ENCODE data around the gene HOXB5. TPM values are rescaled to one million over a fixed set of nuclear protein-coding genes. Genes with fewer than 3 reads are reported as not detected.

Gene HOXB5
- total RNA-seq, 1 experiment from 2014 or later, result not detected

GRCh38 chr17:48565022-48565554 is 28.5 kb downstream of the HOXB5 start:
- H3K4me3 Mint-ChIP-seq, result peak overlapping the region in 1 of 2 experiments; percentile 63; a peak in 1 of 5 replicates
- peaks cover 99% of the 10 kb centered on the region for H3K27me3 ChIP-seq (ENCODE audit: insufficient read depth, low read length)
- peaks cover 2% of the 10 kb centered on the region; the same call in 1 of the 2 replicates for H3K4me1 ChIP-seq (ENCODE audit: insufficient read depth, low read length)
- peaks cover 2% of the 10 kb centered on the region for H4K20me1 ChIP-seq (ENCODE audit: control insufficient read depth, insufficient read depth, insufficient read length)
- H3K9me3 ChIP-seq (ENCODE audit: control insufficient read depth, low read depth, low read length), result no peaks in the 10 kb centered on the region
- H3K79me1 ChIP-seq (ENCODE audit: insufficient read depth, low read depth, low read length, poor library complexity, severe bottlenecking), result no peaks in the 10 kb centered on the region
- no peak for DNase-seq
- no peak overlapping the region for H2AK5ac ChIP-seq (ENCODE audit: insufficient read length, low read length)
- no peak overlapping the region for H3K27ac ChIP-seq (ENCODE audit: insufficient read length, low read depth, low read length)
- H3K4ac ChIP-seq (ENCODE audit: low read depth, low read length), result no peak overlapping the region
- peaks cover 39% of the 10 kb centered on the region for H3K27me3 Mint-ChIP-seq (ENCODE audit: low read depth)
- no peak overlapping the region for H4K8ac ChIP-seq (replicated peaks; ENCODE audit: insufficient read length, low read depth, low read length)
- H3K9me3 Mint-ChIP-seq, result peaks cover 0 to 10% of the 10 kb centered on the region in 2 experiments; a peak in 2 of 5 replicates
- H2BK120ac ChIP-seq (ENCODE audit: low read depth, low read length, poor library complexity, severe bottlenecking), result no peak overlapping the region
- no peak overlapping the region for H2BK5ac ChIP-seq (ENCODE audit: insufficient read length, low read length)
- H3T11ph ChIP-seq (ENCODE audit: low read length), result no peak overlapping the region
- no peak overlapping the region for H3K56ac ChIP-seq (ENCODE audit: insufficient read length, low read depth, low read length)
- no peaks in the 10 kb centered on the region for H3K23me2 ChIP-seq (ENCODE audit: insufficient read length, low read depth, low read length, poor library complexity, severe bottlenecking)
- no peak overlapping the region for H2BK15ac ChIP-seq (ENCODE audit: low read depth, low read length)
- H4K5ac ChIP-seq (ENCODE audit: insufficient read length, low read depth, low read length), result no peak overlapping the region
- no peak overlapping the region for H3K23ac ChIP-seq (ENCODE audit: insufficient read length, low read depth, low read length)
- no peak overlapping the region for H3K27ac Mint-ChIP-seq
- no peaks in the 10 kb centered on the region for H3K79me2 ChIP-seq (ENCODE audit: insufficient read depth, low read length)
- H3K14ac ChIP-seq (ENCODE audit: insufficient read depth, low read length), result no peak overlapping the region
- H3K9ac ChIP-seq (ENCODE audit: extremely low read depth, insufficient read length, low read length), result no peak overlapping the region
- H4K91ac ChIP-seq (ENCODE audit: insufficient read length, low read depth, low read length), result no peak overlapping the region
- no peak overlapping the region for H2BK20ac ChIP-seq (ENCODE audit: low read depth, low read length, poor library complexity, severe bottlenecking)
- peaks cover 3 to 12% of the 10 kb centered on the region in 2 experiments; a peak in 3 of 4 replicates for H3K4me1 Mint-ChIP-seq
- no peak overlapping the region for H3K18ac ChIP-seq (ENCODE audit: insufficient read length, low read depth, low read length)
- no peak overlapping the region for H2BK12ac ChIP-seq (ENCODE audit: insufficient read length, low read depth, low read length)
- no peak overlapping the region for H2AFZ ChIP-seq (ENCODE audit: low read length)
- WGBS (ENCODE audit: extremely low coverage, insufficient read length, low lambda C conversion rate), result no CpG with 5 or more reads among the region's 2 CpGs
- H3K4me2 ChIP-seq (ENCODE audit: insufficient read depth, insufficient read length, low read length), result no peak overlapping the region
- no peaks in the 10 kb centered on the region; a peak in 1 of 7 replicates for H3K36me3 Mint-ChIP-seq (ENCODE audit: insufficient read depth in 1 of 3, low read depth in 3 of 3)
- no peak for TF ChIP-seq CTCF (conservative IDR thresholded peaks at IDR 0.05)
